Chondrocyte (in vitro differentiated cells): Measurements from ENCODE around the gene CSTPP1. TPM values are rescaled to one million over a fixed set of nuclear protein-coding genes. Genes with fewer than 3 reads are reported as not detected.

ENCODE experiments used
- DNase-seq: peaks from one replicate; pipeline ENCODE4 v3.0.0; 2021; ENCODE audit warnings: mixed read lengths, low spot score
- H3K27ac Mint-ChIP-seq: one replicate; pipeline ENCODE4 v1.8.0; 2021; ENCODE audit warnings: mild to moderate bottlenecking, moderate library complexity, mixed read lengths; ENCODE audit not compliant: unreplicated experiment
- H3K27me3 Mint-ChIP-seq: 2 replicates; pipeline ENCODE4 v1.8.0; 2021; ENCODE audit warnings: low read depth, mixed read lengths
- H3K36me3 Mint-ChIP-seq: 2 replicates; pipeline ENCODE4 v1.8.0; 2021; ENCODE audit warnings: low read depth, mixed read lengths
- H3K4me1 Mint-ChIP-seq: 2 replicates; pipeline ENCODE4 v1.8.0; 2021; ENCODE audit warnings: low read depth, mild to moderate bottlenecking, mixed read lengths
- H3K4me3 Mint-ChIP-seq: one replicate; pipeline ENCODE4 v1.8.0; 2021; ENCODE audit warnings: mild to moderate bottlenecking, moderate library complexity, mixed read lengths; ENCODE audit not compliant: unreplicated experiment
- H3K9me3 Mint-ChIP-seq: 2 replicates; pipeline ENCODE4 v1.8.0; 2021; ENCODE audit warnings: low read depth, mixed read lengths
- total RNA-seq: library from RNA; stranded (reverse); gene quantifications from 3 replicates; pipeline ENCODE4 v1.2.1, GENCODE V29; 2021
- TF ChIP-seq, protein P1 (sequence below): fragments of 200-600 bp; sonication (generic); IDR thresholded peaks from 2 replicates; pipeline ENCODE4 v1.5.0; 2021; ENCODE audit warnings: antibody characterized with exemption, mild to moderate bottlenecking, moderate library complexity

Gene CSTPP1
- total RNA-seq, 1 donor from 2014 or later: 19.6 TPM

DNA sequence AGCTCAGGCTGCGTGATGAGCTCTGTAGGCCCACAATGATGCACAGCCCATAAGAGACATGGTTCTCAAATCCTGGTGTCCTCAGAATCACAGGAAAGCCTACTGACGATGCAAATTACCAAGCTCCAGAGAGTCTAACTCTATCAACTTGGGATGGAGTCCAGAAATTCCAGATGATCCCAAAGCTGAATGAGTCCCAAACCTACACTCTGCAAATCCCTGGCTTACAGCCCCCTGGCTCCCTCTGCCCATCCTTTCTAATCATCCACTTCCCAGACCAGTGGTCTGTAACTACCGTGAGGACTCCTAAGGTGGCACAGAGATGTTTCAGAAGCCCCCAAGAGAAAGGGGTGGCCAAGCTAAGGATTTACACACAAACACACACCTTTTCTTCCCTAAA is 226.6 kb downstream of the CSTPP1 start:
- H3K36me3 Mint-ChIP-seq: peaks cover 13% of the 10 kb centered on the region
- no peak overlapping the region for H3K27ac Mint-ChIP-seq
- no peak for DNase-seq
- H3K27me3 Mint-ChIP-seq: no peaks in the 10 kb centered on the region
- H3K4me1 Mint-ChIP-seq: peaks cover 4% of the 10 kb centered on the region
- TF ChIP-seq, protein P1, sequence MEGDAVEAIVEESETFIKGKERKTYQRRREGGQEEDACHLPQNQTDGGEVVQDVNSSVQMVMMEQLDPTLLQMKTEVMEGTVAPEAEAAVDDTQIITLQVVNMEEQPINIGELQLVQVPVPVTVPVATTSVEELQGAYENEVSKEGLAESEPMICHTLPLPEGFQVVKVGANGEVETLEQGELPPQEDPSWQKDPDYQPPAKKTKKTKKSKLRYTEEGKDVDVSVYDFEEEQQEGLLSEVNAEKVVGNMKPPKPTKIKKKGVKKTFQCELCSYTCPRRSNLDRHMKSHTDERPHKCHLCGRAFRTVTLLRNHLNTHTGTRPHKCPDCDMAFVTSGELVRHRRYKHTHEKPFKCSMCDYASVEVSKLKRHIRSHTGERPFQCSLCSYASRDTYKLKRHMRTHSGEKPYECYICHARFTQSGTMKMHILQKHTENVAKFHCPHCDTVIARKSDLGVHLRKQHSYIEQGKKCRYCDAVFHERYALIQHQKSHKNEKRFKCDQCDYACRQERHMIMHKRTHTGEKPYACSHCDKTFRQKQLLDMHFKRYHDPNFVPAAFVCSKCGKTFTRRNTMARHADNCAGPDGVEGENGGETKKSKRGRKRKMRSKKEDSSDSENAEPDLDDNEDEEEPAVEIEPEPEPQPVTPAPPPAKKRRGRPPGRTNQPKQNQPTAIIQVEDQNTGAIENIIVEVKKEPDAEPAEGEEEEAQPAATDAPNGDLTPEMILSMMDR: no peak
- no peak overlapping the region for H3K4me3 Mint-ChIP-seq
- H3K9me3 Mint-ChIP-seq: no peaks in the 10 kb centered on the region

DNA sequence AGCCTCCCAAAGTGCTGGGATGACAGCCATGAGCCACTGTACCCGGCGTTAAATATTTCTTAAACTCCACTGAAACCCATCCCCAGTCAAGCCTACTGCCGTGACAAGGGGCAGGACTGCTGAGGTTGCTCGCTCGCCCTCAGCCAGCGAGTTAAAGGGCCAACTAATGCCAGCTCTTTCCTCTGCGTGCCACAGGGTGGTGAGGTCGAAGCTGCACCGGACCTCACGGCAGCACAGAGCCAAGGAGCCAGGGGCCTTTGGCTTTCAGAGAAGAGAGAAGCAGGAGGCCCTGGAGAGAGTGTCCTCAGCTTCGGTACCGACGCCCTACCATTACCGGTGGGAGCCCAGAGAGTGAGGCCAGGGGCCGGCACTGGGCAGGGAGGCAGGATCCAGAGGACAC is 227.3 kb downstream of the CSTPP1 start:
- H3K36me3 Mint-ChIP-seq: peaks cover 10% of the 10 kb centered on the region
- no peak overlapping the region for H3K4me3 Mint-ChIP-seq
- no peak overlapping the region for H3K27ac Mint-ChIP-seq
- H3K4me1 Mint-ChIP-seq: peaks cover 4% of the 10 kb centered on the region
- H3K27me3 Mint-ChIP-seq: no peaks in the 10 kb centered on the region
- H3K9me3 Mint-ChIP-seq: no peaks in the 10 kb centered on the region
- TF ChIP-seq, protein P1: no peak
- DNase-seq: no peak

DNA sequence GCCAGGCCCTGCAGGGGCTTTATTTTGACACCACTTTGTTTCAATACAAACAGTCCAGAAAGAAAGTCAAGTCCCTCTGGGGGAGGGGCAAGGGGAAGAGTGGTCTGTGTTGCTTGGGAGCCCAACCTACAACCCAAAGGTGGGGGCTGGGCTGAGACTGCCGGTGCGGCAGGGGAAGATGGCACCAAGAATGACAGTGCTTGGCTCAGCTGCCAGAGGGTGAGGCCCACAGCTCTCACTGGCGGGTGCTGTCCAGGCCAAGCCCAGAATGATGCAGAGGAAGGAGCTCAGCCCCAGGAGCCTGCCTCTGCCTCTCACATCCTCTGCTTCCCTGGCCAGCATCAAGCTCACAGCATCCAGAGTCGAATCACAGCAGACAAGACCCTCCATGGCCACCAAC is 227.8 kb downstream of the CSTPP1 start:
- Mint-ChIP-seq H3K36me3 (peaks cover 10% of the 10 kb centered on the region), H3K9me3 (no peaks in the 10 kb centered on the region), H3K4me1 (peaks cover 4% of the 10 kb centered on the region), H3K4me3 (no peak overlapping the region), H3K27me3 (no peaks in the 10 kb centered on the region), H3K27ac (no peak overlapping the region)
- TF ChIP-seq, protein P1: no peak
- DNase-seq: no peak

DNA sequence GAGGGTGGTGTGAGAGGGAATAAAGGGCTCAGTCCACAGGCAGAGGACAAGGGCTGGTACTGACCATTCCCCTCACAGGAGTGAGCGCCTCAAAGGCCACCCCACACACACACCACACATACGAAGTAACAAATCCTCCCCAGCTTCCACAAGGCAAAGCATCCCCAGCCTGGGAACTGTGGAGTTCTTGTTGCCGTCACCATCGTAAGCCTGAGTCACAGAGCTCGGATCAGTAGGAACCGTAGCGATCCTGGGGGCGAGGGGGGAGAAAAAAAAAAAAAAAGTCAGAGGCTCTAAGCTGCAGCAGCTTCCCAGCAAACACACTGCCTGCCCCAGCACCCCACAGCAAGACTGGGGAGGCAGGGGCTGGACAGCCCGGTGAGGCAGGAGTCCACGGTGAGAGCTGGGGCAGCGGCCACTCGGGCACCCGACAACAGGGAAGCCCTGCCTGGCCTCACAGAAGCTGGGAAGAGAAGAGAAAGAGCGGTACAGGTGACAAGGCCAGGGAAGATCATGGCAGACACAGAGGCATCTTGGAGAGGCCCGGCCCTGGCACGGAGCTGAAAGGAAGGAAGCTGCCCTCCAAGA is 228.8 kb downstream of the CSTPP1 start:
- H3K27ac Mint-ChIP-seq: no peak overlapping the region
- no peak for DNase-seq
- peaks cover 4% of the 10 kb centered on the region for H3K4me1 Mint-ChIP-seq
- no peak overlapping the region for H3K4me3 Mint-ChIP-seq
- no peaks in the 10 kb centered on the region for H3K27me3 Mint-ChIP-seq
- peaks cover 10% of the 10 kb centered on the region for H3K36me3 Mint-ChIP-seq
- H3K9me3 Mint-ChIP-seq: no peaks in the 10 kb centered on the region
- TF ChIP-seq, protein P1: no peak

DNA sequence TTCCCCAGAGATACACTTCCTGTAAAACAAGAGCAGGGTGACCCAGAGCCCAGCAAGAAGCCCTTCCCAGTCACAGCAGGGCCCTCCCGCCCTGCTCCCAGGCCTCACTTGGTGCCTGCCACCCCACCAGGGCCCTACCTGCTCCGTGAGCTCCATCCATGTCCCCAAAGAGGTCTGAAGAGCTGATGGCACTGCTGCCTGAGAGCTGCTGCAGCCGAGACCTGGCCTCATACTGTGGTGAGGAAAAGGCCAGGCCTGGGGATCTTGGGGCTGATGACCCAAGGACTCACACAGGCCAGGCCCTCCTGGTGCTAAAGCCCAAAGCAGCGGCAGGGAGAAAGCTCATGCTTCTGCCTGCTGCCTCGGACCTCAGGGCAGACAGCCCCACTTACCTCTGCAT is 229.8 kb downstream of the CSTPP1 start:
- no peaks in the 10 kb centered on the region for H3K9me3 Mint-ChIP-seq
- no peak for DNase-seq
- H3K27me3 Mint-ChIP-seq: no peaks in the 10 kb centered on the region
- peaks cover 4% of the 10 kb centered on the region for H3K4me1 Mint-ChIP-seq
- H3K4me3 Mint-ChIP-seq: no peak overlapping the region
- TF ChIP-seq, protein P1: no peak
- H3K36me3 Mint-ChIP-seq: peaks cover 15% of the 10 kb centered on the region
- H3K27ac Mint-ChIP-seq: no peak overlapping the region
